Colonic mucosa (tissue), 4 donors: ENCODE results near the gene PARN. TPM values are rescaled to one million over a fixed set of nuclear protein-coding genes. Genes with fewer than 3 reads are reported as not detected.

ENCODE experiments used
- DNase-seq: peaks from one replicate; pipeline ENCODE4 v3.0.0-alpha.2; 2020
- H3K27ac ChIP-seq: fragments of 200-600 bp; one replicate; pipeline ENCODE4 v1.8.0; 2021
- H3K27me3 ChIP-seq: fragments of 200-600 bp; one replicate; pipeline ENCODE4 v1.8.0; 2021
- H3K36me3 ChIP-seq: fragments of 200-600 bp; one replicate; pipeline ENCODE4 v1.8.0; 2021
- H3K4me1 ChIP-seq: fragments of 200-600 bp; one replicate; pipeline ENCODE4 v1.8.0; 2021; ENCODE audit warnings: mild to moderate bottlenecking
- H3K4me3 ChIP-seq: fragments of 200-600 bp; one replicate; pipeline ENCODE4 v1.8.0; 2021
- H3K9ac ChIP-seq, 2 donors: one replicate each; pipeline ENCODE4 v1.7.0; 2013; ENCODE audit warnings: control low read depth in 2 of 2, low read depth in 2 of 2, low read length in 2 of 2
- H3K9me3 ChIP-seq: fragments of 200-600 bp; one replicate; pipeline ENCODE4 v1.8.0; 2021
- intact Hi-C: fragments of 100-400 bp; cut with DNase I; formaldehyde crosslinking; loops from one replicate; pipeline ENCODE4 v1.14.1; 2022
- total RNA-seq, 2 donors: library from RNA; stranded (reverse); fragmentation: NEBNext Ultra II Directional in 1 of 2; extraction: Animal tissue kit (Norgen Biotek cat#: 25700) in 1 of 2; gene quantifications; one replicate each; pipeline ENCODE4 v1.2.1, GENCODE V29; 2021
- TF ChIP-seq, protein P1 (sequence below): fragments of 200-600 bp; IDR thresholded peaks from one replicate; pipeline ENCODE4 v1.8.0; 2022; ENCODE audit warnings: antibody characterized with exemption, mild to moderate bottlenecking
- donor health status: healthy.
- donor health status: DM: no; HTN: no; CAD: no.
- donor health status: DM: no; HTN: no; CAD: no.

Gene PARN
- total RNA-seq, 2 donors from 2014 or later: 24.2 to 25.6 TPM

DNA sequence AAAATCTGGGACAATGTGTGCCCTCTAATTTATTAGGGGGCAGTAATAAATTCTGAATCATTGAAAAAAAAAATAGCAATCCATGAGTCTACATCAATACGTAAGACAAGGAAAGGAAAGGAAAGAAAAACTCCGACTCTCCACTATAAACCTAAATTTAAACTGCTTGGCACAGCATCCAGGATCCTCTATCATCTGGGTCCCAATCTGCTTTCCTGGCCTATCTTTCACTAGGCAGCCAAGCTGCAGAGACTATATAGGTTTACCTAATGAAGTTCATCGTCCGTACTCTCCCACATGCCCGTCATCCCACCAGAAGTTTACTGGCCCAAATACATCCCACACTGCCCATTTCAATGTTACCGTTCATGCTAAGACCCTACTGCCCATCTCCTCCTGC lies 179.2 kb downstream of the PARN start:
- Histone ChIP-seq H3K36me3 (no peaks in the 10 kb centered on the region), H3K4me1 (no peaks in the 10 kb centered on the region), H3K27me3 (no peaks in the 10 kb centered on the region), H3K4me3 (no peak overlapping the region), H3K9me3 (no peaks in the 10 kb centered on the region), H3K9ac (no peak overlapping the region), H3K27ac (no peak overlapping the region)
- TF ChIP-seq, protein P1, sequence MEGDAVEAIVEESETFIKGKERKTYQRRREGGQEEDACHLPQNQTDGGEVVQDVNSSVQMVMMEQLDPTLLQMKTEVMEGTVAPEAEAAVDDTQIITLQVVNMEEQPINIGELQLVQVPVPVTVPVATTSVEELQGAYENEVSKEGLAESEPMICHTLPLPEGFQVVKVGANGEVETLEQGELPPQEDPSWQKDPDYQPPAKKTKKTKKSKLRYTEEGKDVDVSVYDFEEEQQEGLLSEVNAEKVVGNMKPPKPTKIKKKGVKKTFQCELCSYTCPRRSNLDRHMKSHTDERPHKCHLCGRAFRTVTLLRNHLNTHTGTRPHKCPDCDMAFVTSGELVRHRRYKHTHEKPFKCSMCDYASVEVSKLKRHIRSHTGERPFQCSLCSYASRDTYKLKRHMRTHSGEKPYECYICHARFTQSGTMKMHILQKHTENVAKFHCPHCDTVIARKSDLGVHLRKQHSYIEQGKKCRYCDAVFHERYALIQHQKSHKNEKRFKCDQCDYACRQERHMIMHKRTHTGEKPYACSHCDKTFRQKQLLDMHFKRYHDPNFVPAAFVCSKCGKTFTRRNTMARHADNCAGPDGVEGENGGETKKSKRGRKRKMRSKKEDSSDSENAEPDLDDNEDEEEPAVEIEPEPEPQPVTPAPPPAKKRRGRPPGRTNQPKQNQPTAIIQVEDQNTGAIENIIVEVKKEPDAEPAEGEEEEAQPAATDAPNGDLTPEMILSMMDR: no peak
- DNase-seq: no peak
- intact Hi-C loops: no loop called here

DNA sequence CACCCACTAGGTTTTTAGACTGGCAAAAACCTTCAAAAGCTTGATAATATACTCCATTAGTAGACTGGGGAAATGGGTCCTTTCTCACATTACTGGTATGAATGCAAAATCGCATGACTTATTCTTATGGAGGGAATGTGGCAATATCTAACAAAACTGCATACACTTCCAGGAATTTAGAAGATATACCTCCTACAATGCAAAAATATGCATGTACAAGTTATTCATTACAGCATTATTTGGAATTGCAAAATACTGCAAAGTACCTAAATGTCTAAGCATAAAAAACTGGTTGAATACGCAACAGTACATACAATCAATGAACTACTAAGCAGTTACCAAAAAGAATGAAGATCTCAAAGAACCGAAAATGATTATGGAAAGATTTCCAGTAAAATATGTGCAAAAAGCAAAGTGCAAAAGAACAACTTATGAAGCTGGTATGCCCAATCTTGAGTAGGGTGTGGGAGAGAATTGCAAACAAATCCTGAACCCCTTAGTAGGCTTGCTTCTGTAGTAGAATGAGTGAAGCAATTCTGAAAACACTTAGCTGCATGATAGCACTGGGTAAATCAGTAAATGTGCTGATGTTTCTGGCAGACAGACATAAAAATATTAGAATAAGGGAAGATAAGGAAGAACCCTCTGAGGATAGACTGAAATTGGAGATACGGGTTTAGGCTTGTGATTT lies 180.1 kb downstream of the PARN start:
- intact Hi-C loops: no loop called here
- no peak for DNase-seq
- TF ChIP-seq, protein P1: no peak
- H3K27ac ChIP-seq: no peak overlapping the region
- no peak overlapping the region for H3K4me3 ChIP-seq
- no peak overlapping the region for H3K9ac ChIP-seq
- H3K9me3 ChIP-seq: no peaks in the 10 kb centered on the region
- no peaks in the 10 kb centered on the region for H3K36me3 ChIP-seq
- H3K4me1 ChIP-seq: no peaks in the 10 kb centered on the region
- H3K27me3 ChIP-seq: no peaks in the 10 kb centered on the region

DNA sequence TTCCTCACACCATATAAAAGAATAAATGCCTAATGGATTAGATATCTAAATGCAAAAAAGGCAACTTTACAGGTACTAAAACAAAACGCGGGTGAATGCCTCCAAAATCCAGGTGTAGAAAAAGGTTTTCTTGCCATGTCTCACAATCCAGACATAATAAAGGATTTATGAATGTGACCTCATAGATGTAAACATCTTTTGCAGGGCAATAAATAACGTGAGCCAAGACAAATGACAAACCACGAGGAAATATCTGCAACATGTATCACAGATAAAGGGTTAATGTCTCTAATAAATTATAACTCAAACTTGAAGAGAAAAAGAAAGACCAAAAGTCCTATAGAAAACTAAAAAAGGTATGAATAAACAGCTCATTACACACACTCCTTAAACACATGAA lies 180.7 kb downstream of the PARN start:
- Histone ChIP-seq H3K27me3 (no peaks in the 10 kb centered on the region), H3K36me3 (no peaks in the 10 kb centered on the region), H3K9me3 (no peaks in the 10 kb centered on the region), H3K27ac (no peak overlapping the region), H3K9ac (no peak overlapping the region), H3K4me3 (no peak overlapping the region), H3K4me1 (no peaks in the 10 kb centered on the region)
- no peak for DNase-seq
- intact Hi-C loops: no loop called here
- TF ChIP-seq, protein P1: no peak

DNA sequence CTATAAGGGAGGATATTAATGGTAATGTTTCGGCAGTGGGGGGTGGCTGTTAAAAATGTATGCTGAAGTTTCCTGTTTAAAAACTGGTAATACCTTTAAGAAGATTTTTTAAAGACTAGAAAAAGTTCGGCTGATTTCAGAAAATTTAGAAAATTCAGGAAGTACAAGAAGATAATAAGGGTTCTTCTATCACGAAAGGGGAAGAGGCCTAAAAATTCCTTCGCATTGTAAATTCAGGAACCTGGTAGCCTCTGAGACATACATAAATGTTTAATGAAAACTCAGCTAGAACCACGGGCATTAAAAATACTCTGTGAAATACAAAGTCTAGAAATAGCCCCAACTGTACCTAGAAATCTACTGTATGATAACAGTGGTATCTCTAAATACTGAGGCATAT lies 181.2 kb downstream of the PARN start:
- Histone ChIP-seq H3K4me1 (no peaks in the 10 kb centered on the region), H3K9me3 (no peaks in the 10 kb centered on the region), H3K36me3 (no peaks in the 10 kb centered on the region), H3K9ac (no peak overlapping the region), H3K27ac (no peak overlapping the region), H3K4me3 (no peak overlapping the region), H3K27me3 (no peaks in the 10 kb centered on the region)
- DNase-seq: no peak
- TF ChIP-seq, protein P1: no peak
- intact Hi-C loops: no loop called here

DNA sequence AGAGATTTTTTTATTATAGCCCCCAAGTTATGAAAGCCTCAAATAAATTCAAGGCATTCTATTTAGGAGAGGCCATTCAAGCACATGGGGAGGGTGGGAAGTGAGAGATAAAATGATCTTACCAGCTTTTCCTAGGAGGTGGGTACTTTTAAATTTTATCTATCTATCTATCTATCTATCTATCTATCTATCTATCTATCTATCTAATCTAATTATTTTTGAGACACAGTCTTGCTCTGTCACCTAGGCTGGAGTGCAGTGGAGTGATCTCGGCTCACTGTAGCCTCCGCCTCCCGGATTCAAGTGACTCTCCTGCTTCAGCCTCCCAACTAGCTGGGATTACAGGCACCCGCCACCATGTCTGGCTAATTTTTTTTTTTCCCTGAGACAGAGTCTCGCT lies 182.3 kb downstream of the PARN start:
- Histone ChIP-seq H3K9ac (no peak overlapping the region), H3K4me3 (no peak overlapping the region), H3K27ac (no peak overlapping the region), H3K9me3 (no peaks in the 10 kb centered on the region), H3K36me3 (no peaks in the 10 kb centered on the region), H3K27me3 (no peaks in the 10 kb centered on the region), H3K4me1 (no peaks in the 10 kb centered on the region)
- DNase-seq: no peak
- intact Hi-C loops: no loop called here
- TF ChIP-seq, protein P1: no peak
